K562 (cell line): Measurements from ENCODE around the gene SURF4. TPM values are rescaled to one million over a fixed set of nuclear protein-coding genes. Genes with fewer than 3 reads are reported as not detected.

Source experiments
- BRD9 ChIP-seq: fragments of 450-650 bp; IDR thresholded peaks from 2 replicates; pipeline ENCODE4 v1.6.1; 2018; ENCODE audit warnings: low read depth; ENCODE audit not compliant: partially characterized antibody
- CTCFL ChIP-seq: IDR thresholded peaks from 2 replicates; pipeline ENCODE4 v1.6.1; 2011; ENCODE audit warnings: borderline replicate concordance, low read depth, mild to moderate bottlenecking, moderate library complexity, low read length; ENCODE audit not compliant: insufficient read depth, poor library complexity, severe bottlenecking
- DMBX1 ChIP-seq: fragments of 250-450 bp; sonication (Bioruptor Pico); IDR thresholded peaks from 2 replicates; pipeline ENCODE4 v1.8.0; 2022; ENCODE audit warnings: inconsistent platforms, mild to moderate bottlenecking, moderate library complexity, borderline replicate concordance
- E2F3 ChIP-seq: fragments of 250-450 bp; sonication (Bioruptor Pico); IDR thresholded peaks from 2 replicates; pipeline ENCODE4 v1.4.0; 2020; ENCODE audit warnings: mild to moderate bottlenecking
- ETV5 ChIP-seq: sonication (generic); formaldehyde crosslinking; IDR thresholded peaks from 2 replicates; pipeline ENCODE4 v1.4.0; 2020; ENCODE audit warnings: low read depth, mild to moderate bottlenecking, missing genetic modification reagents
- FOXM1 ChIP-seq, 2 experiments: fragments of 450-650 bp in 1 of 2; sonication (generic) in 1 of 2; formaldehyde crosslinking in 1 of 2; IDR thresholded peaks; 2 replicates each; pipeline versions ENCODE4 v1.6.1 to v1.9.0; 2017 to 2022; ENCODE audit warnings: low read depth in 2 of 2, mild to moderate bottlenecking in 2 of 2, missing genetic modification reagents in 1 of 2, moderate library complexity in 1 of 2
- FOXO4 ChIP-seq: fragments of 450-650 bp; formaldehyde crosslinking; IDR thresholded peaks from 2 replicates; pipeline ENCODE4 v1.4.0; 2020; ENCODE audit warnings: mild to moderate bottlenecking, moderate library complexity
- HLTF ChIP-seq: fragments of 450-650 bp; IDR thresholded peaks from 2 replicates; pipeline ENCODE4 v1.6.1; 2016
- HMBOX1 ChIP-seq: sonication (generic); IDR thresholded peaks from 2 replicates; pipeline ENCODE4 v1.6.1; 2016
- NCOA1 ChIP-seq: fragments of 450-650 bp; IDR thresholded peaks from 2 replicates; pipeline ENCODE4 v1.6.1; 2016; ENCODE audit warnings: low read depth
- SP1 ChIP-seq: sonication (generic); formaldehyde crosslinking; IDR thresholded peaks from 2 replicates; pipeline ENCODE4 v1.8.1; 2022; ENCODE audit warnings: mild to moderate bottlenecking, missing genetic modification reagents
- U2AF2 ChIP-seq: fragments of 200-400 bp; formaldehyde crosslinking; optimal IDR thresholded peaks from 2 replicates; pipeline ENCODE3; 2017; ENCODE audit warnings: low read depth, mild to moderate bottlenecking, low read length
- WHSC1 ChIP-seq: IDR thresholded peaks from one replicate; pipeline ENCODE4 v1.6.1; 2012; ENCODE audit warnings: low read length, control low read depth, inconsistent platforms
- ZNF232 ChIP-seq: sonication (generic); formaldehyde crosslinking; IDR thresholded peaks from 2 replicates; pipeline ENCODE4 v1.8.0; 2022; ENCODE audit warnings: mild to moderate bottlenecking, missing genetic modification reagents
- ZNF408 ChIP-seq: fragments of 250-450 bp; sonication (Bioruptor Pico); IDR thresholded peaks from 2 replicates; pipeline ENCODE4 v1.4.0; 2020; ENCODE audit warnings: low read depth, mild to moderate bottlenecking, moderate library complexity
- ZNF75A ChIP-seq: fragments of 450-650 bp; formaldehyde crosslinking; IDR thresholded peaks from 2 replicates; pipeline ENCODE4 v1.4.0; 2020; ENCODE audit warnings: mild to moderate bottlenecking
- ZNF785 ChIP-seq: fragments of 250-450 bp; sonication (Bioruptor Pico); IDR thresholded peaks from 2 replicates; pipeline ENCODE4 v1.4.0; 2020; ENCODE audit warnings: mild to moderate bottlenecking
- polyA plus RNA-seq, 8 experiments: library from polyadenylated mRNA; depleted of rRNA in 4 of 8; stranded (reverse) in 5 of 8; unstranded in 3 of 8; fragments of >200 nt; fragmentation: Nextera tagmentation in 2 of 8; fragmentation: Illumina TruSeq in 1 of 8; extraction: Ambion mirVana in 2 of 8; extraction: Trizol in 1 of 8; gene quantifications; 2 replicates each; pipeline versions ENCODE4 v1.2.1 to v1.2.3, GENCODE V29; 2011 to 2014; ENCODE audit warnings: inconsistent platforms in 1 of 8, missing spikeins in 1 of 8
- total RNA-seq, 7 experiments: library from RNA; depleted of rRNA in 6 of 7; stranded (reverse); fragments of >200 nt in 6 of 7; fragmentation: Illumina TruSeq in 2 of 7; extraction: Trizol in 2 of 7; gene quantifications; 2 replicates each; pipeline versions ENCODE4 v1.2.1 to v1.2.3, GENCODE V29; 2011 to 2021; ENCODE audit warnings: low replicate concordance in 1 of 7
- TF ChIP-seq, protein P1 (sequence below), 3 experiments: fragments of 200-800 bp in 1 of 3; fragments of 250-450 bp in 1 of 3; fragments of 450-650 bp in 1 of 3; sonication (Bioruptor Pico) in 1 of 3; sonication (Bioruptor generic) in 1 of 3; formaldehyde crosslinking in 1 of 3; IDR thresholded peaks; 2 replicates each; pipeline versions ENCODE4 v1.6.1 to v1.8.0; 2016 to 2022; ENCODE audit warnings: mild to moderate bottlenecking in 2 of 3, missing genetic modification characterization in 2 of 3, missing compliant biosample characterization in 1 of 3, moderate library complexity in 1 of 3

Gene SURF4
- total and polyA plus RNA-seq, 9 of the 15 experiments (the other 6 are each of a cell fraction or from before 2014, with no cell fraction given), result 8.4 to 176 (median 130) TPM

GRCh38 chr9:133375116-133375723, 640 bp downstream of the SURF4 start (continued):
- TF ChIP-seq ZNF408 (CRISPR knock-in tag) (no peak), U2AF2 (no peak), CTCFL (peak; percentile 25), DMBX1 (CRISPR knock-in tag) (no peak), WHSC1 (no peak), FOXM1 (IDR thresholded peaks at IDR 0.05; ENCODE audit: low read depth) (no peak), FOXM1 (CRISPR knock-in tag; IDR thresholded peaks at IDR 0.05; ENCODE audit: low read depth) (0 out of 2 replicates have a peak, but pooled peaks have one; percentile 37), HLTF (no peak), NCOA1 (no peak), ZNF232 (CRISPR knock-in tag) (no peak), ZNF75A (no peak), HMBOX1 (no peak), SP1 (0 out of 2 replicates have a peak, but pooled peaks have one; percentile 24), ZNF785 (CRISPR knock-in tag) (no peak), BRD9 (no peak), E2F3 (CRISPR knock-in tag) (no peak), ETV5 (CRISPR knock-in tag) (0 out of 2 replicates have a peak, but pooled peaks have one; percentile 9), FOXO4 (CRISPR knock-in tag) (no peak)
- TF ChIP-seq, protein P1, sequence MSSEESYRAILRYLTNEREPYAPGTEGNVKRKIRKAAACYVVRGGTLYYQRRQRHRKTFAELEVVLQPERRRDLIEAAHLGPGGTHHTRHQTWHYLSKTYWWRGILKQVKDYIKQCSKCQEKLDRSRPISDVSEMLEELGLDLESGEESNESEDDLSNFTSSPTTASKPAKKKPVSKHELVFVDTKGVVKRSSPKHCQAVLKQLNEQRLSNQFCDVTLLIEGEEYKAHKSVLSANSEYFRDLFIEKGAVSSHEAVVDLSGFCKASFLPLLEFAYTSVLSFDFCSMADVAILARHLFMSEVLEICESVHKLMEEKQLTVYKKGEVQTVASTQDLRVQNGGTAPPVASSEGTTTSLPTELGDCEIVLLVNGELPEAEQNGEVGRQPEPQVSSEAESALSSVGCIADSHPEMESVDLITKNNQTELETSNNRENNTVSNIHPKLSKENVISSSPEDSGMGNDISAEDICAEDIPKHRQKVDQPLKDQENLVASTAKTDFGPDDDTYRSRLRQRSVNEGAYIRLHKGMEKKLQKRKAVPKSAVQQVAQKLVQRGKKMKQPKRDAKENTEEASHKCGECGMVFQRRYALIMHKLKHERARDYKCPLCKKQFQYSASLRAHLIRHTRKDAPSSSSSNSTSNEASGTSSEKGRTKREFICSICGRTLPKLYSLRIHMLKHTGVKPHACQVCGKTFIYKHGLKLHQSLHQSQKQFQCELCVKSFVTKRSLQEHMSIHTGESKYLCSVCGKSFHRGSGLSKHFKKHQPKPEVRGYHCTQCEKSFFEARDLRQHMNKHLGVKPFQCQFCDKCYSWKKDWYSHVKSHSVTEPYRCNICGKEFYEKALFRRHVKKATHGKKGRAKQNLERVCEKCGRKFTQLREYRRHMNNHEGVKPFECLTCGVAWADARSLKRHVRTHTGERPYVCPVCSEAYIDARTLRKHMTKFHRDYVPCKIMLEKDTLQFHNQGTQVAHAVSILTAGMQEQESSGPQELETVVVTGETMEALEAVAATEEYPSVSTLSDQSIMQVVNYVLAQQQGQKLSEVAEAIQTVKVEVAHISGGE (CRISPR knock-in tag; IDR thresholded peaks at IDR 0.05), result no peak
